ENCODE data around the gene MEPE.

MEPE gene

DNA sequence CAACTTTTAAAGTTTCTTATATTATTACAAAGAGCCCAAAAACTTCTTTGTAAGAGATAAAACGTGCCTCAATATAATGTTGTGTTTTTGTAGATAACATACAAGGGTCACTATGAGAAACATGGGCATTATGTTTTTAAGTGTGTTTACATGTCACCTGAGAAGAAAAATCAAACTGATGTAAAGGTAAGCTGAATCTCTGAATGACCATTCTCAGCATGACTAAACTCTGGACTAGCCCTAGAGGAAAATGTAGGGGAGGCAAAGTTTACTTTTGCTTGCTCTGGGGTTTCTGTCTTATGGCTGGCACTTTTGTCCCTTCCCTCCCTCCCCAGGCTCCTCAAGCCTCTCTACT lies 6.8 kb downstream of the MEPE start:
- in situ Hi-C loops (cut with MboI; ENCODE audit: low sequenced_read_pairs), result loop anchor here (25.0 kb wide), 1 partner anchor 327 kb away; no protein-coding TSS in a partner anchor

DNA sequence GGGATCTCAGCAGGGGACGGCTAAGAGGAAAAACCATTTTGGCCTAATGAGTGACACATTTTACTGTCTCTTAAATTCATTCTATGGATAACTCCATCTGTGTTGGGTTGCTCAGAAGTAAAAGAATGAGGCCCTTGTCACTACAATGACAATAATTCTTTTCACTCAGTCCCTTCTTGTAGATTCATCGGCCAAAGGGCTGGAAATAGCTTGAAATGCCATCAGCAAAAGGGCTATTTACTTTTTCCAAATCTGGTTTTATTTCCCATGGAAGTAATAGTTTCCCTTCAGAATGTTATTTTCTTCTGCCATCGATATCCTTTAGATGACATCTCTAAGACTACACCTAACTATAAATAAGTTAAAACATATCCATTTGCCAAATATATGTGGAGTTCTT lies 7.4 kb downstream of the MEPE start:
- in situ Hi-C loops (cut with MboI; ENCODE audit: low sequenced_read_pairs), result loop anchor here (5.0 to 25.0 kb wide), 2 partner anchors 158 to 328 kb away; no protein-coding TSS in a partner anchor

GRCh38 chr4:87843936-87844335 lies 11.2 kb downstream of the MEPE start:
- in situ Hi-C loops (cut with MboI; ENCODE audit: low sequenced_read_pairs), result loop anchor here (5.0 to 25.0 kb wide), 2 partner anchors 162 to 332 kb away; no protein-coding TSS in a partner anchor

DNA sequence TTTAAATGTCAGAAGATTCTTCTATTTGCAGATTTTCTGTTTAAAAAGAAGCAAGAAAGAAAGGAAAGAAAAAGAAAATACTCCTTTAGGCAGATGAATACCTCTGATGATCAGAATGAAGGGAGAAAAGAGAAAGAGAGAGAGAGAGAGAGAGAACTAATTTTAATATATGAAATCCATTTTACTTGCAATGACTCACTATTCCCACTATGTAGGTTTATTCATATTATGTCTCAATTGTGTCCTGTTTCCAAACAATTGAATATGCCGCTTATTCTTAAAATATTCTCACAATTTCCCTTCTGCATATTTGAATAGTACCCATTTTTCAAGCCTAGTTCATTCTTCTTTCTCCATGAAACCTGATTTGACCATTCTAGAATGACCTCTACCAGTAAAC lies 11.7 kb downstream of the MEPE start:
- in situ Hi-C loops (cut with MboI; ENCODE audit: low sequenced_read_pairs), result loop anchor here (5.0 to 25.0 kb wide), 2 partner anchors 162 to 332 kb away; no protein-coding TSS in a partner anchor

- in situ Hi-C loops (cut with MboI; ENCODE audit: low sequenced_read_pairs), result loop anchor here (25.0 kb wide), 1 partner anchor 334 kb away; no protein-coding TSS in a partner anchor
Observed at GRCh38 chr4:87846226-87846625, 13.5 kb downstream of the MEPE start.

GRCh38 chr4:87848622-87849351 lies 16.0 kb downstream of the MEPE start:
- in situ Hi-C loops (cut with MboI; ENCODE audit: low sequenced_read_pairs), result loop anchor here (25.0 kb wide), 1 partner anchor 336 kb away; no protein-coding TSS in a partner anchor

- in situ Hi-C loops (cut with MboI; ENCODE audit: low sequenced_read_pairs), result loop anchor here (10.0 to 25.0 kb wide), 3 partner anchors 115 to 363 kb away; no protein-coding TSS in a partner anchor
Observed at GRCh38 chr4:87849612-87850011, 16.8 kb downstream of the MEPE start.

DNA sequence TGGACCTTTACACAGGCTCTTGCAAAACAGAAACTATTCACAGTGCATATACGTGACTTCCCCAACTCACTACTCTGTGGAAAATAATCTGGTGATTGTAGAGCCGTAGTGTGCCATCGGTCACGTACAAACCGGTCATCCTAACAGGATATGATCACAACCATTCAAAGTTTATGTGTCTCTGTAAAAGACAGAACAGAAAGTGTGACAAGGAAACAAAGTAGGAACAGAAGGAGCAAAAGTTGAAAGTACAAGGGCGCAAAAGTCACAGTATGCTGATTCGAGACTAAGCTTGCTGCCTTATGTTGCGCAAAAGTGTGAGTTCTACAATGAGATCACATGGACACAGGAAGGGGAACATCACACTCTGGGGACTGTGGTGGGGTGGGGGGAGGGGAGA lies 18.6 kb downstream of the MEPE start:
- in situ Hi-C loops (cut with MboI; ENCODE audit: low sequenced_read_pairs), result loop anchor here (10.0 to 25.0 kb wide), 2 partner anchors 113 to 361 kb away; no protein-coding TSS in a partner anchor

DNA sequence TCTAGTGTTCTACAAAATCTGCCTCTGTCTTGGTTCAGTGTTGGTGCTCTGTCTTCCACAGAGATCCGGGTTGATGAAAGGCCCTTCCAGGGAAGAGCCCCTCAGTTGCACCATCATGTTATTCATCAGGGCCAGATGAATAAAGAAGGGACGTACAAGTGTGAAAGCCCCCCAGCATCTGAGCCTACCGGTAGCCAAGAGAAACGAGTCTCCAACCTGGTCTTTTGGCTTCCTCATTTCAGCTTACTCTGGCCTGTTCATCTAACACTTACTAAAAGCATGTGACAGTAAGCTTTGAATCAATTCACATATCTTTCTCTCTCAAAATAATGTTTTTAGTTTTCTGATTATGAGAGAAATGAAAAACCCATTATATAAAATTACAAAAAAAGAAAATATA lies 19.2 kb downstream of the MEPE start:
- in situ Hi-C loops (cut with MboI; ENCODE audit: low sequenced_read_pairs), result loop anchor here (10.0 to 25.0 kb wide), 2 partner anchors 113 to 360 kb away; no protein-coding TSS in a partner anchor

DNA sequence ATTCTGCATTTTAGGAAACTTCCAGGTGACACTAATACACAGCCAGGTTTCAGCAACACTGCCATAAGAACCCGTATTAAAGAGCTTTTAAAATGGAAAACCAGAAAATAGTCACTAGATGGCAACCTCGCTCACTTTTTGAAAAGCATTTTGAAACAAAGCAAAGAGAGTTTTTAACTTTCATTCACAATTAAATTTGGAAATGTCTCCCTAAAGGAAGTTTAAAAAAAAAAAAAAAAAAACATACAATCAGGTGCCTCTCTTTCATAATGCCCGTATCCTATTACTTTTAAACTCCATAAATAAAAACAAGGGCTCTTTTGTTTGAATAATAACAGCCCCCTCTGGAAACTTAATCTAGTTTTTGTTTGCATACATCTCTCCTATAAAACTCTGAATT lies 20.3 kb downstream of the MEPE start:
- in situ Hi-C loops (cut with MboI; ENCODE audit: low sequenced_read_pairs), result loop anchor here (10.0 to 25.0 kb wide), 2 partner anchors 112 to 359 kb away; no protein-coding TSS in a partner anchor

GRCh38 chr4:87853891-87854290 lies 21.1 kb downstream of the MEPE start:
- in situ Hi-C loops (cut with MboI; ENCODE audit: low sequenced_read_pairs), result loop anchor here (10.0 to 25.0 kb wide), 2 partner anchors 111 to 358 kb away; no protein-coding TSS in a partner anchor

GRCh38 chr4:87855559-87855958 lies 22.8 kb downstream of the MEPE start:
- in situ Hi-C loops (cut with MboI; ENCODE audit: low sequenced_read_pairs), result loop anchor here (10.0 to 25.0 kb wide), 2 partner anchors 109 to 357 kb away; no protein-coding TSS in a partner anchor

- in situ Hi-C loops (cut with MboI; ENCODE audit: low sequenced_read_pairs), result loop anchor here (10.0 to 25.0 kb wide), 2 partner anchors 108 to 355 kb away; no protein-coding TSS in a partner anchor
Observed at GRCh38 chr4:87856816-87857215, 24.0 kb downstream of the MEPE start.

DNA sequence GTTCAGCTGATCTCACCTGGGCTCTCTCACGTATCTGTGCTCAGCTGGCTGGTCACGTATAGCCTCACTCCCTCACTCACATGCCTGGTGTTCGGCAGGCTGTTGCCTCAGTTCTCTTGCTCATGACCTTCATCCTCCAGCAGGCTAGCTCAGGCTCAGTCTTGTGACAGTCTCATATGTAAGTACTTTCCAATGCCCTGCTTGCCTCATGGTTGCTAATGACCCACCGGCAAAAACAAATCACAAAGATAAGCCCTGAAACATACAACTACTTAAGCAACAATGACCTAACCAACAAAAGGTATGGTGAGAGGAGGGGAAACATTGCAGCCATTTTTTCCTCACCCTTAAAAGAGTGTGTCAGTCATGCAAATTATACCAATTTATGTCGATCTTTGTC lies 25.0 kb downstream of the MEPE start:
- in situ Hi-C loops (cut with MboI; ENCODE audit: low sequenced_read_pairs), result loop anchor here (10.0 to 25.0 kb wide), 2 partner anchors 107 to 355 kb away; no protein-coding TSS in a partner anchor

DNA sequence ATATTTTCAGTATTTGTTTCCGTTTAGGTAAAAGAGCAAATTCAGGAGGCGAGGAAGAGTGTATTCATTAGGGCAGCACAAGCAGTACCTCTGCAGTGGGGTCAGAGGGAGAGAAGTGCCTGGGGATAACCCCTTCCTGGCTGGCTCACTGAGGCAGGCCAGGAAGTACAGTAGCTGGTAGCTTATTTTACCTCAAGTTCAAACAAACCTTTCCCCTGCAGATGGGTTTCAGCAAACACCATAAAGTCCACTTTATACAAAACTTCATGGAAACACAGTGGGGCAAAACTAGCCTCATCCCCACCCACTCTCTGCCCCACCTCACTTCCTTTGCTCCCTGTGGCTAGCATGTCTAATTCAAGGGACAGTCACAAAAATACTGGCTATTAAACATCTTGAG lies 29.5 kb downstream of the MEPE start:
- in situ Hi-C loops (cut with MboI; ENCODE audit: low sequenced_read_pairs), result loop anchor here (25.0 kb wide), 1 partner anchor 350 kb away; no protein-coding TSS in a partner anchor

- in situ Hi-C loops (cut with MboI; ENCODE audit: low sequenced_read_pairs), result loop anchor here (25.0 kb wide), 1 partner anchor 349 kb away; no protein-coding TSS in a partner anchor
Observed at GRCh38 chr4:87863486-87863885, 30.7 kb downstream of the MEPE start.

GRCh38 chr4:87864321-87864720 lies 31.6 kb downstream of the MEPE start:
- in situ Hi-C loops (cut with MboI; ENCODE audit: low sequenced_read_pairs), result loop anchor here (25.0 kb wide), 1 partner anchor 348 kb away; no protein-coding TSS in a partner anchor

DNA sequence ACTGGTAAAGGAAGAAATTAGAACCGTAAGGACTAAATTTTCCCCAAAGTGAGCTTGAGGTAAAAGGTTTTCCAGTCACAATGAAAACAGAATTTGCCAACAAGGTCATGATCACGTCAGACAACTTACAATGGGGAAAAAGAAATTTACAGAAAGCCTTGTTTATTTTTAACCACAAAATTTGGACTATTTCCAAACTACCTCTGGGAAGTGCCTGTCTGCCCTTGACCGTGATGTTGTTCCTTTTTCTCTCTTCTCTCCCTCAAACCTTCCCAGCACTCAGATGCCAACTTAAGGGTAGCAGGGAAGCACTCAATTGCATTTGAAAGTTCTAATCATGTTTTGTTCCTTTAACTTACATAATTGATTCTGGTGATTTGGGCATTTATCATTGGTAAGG lies 32.5 kb downstream of the MEPE start:
- in situ Hi-C loops (cut with MboI; ENCODE audit: low sequenced_read_pairs), result loop anchor here (25.0 kb wide), 1 partner anchor 347 kb away; no protein-coding TSS in a partner anchor

GRCh38 chr4:87865960-87866598 lies 33.3 kb downstream of the MEPE start:
- in situ Hi-C loops (cut with MboI; ENCODE audit: low sequenced_read_pairs), result loop anchor here (25.0 kb wide), 1 partner anchor 346 kb away; no protein-coding TSS in a partner anchor

- in situ Hi-C loops (cut with MboI; ENCODE audit: low sequenced_read_pairs), result loop anchor here (25.0 kb wide), 1 partner anchor 344 kb away; no protein-coding TSS in a partner anchor
Observed at GRCh38 chr4:87868522-87868921, 35.8 kb downstream of the MEPE start.

GRCh38 chr4:87872028-87872427 lies 39.3 kb downstream of the MEPE start:
- in situ Hi-C loops (cut with MboI; ENCODE audit: low sequenced_read_pairs), result loop anchor here (25.0 kb wide), 1 partner anchor 340 kb away; no protein-coding TSS in a partner anchor

Data from HL-60/S4 treated with phorbol 12-myristate 13-acetate at 8.2 ng/mL for 4 days and 3 days (cell line).